Measurements from ENCODE around the gene PDCD2L. TPM values are rescaled to one million over a fixed set of nuclear protein-coding genes. Genes with fewer than 3 reads are reported as not detected.
A peak's percentile ranks its signal among the peaks of the same experiment; 100 is the strongest.

PDCD2L gene
- 10 to 100 TPM; 15.5 to 16.2 TPM for total RNA-seq

- Histone ChIP-seq H3K4me3 (peak within 1 kb of the TSS; percentile 80 to 84), H3K36me3 (no peaks in the 10 kb centered on the region), H3K4me1 (replicated peaks) (no peaks in the 10 kb centered on the region), H3K9me3 (no peaks in the 10 kb centered on the region), H3K27ac (peak within 1 kb of the TSS; percentile 47 to 55), H3K27me3 (replicated peaks; ENCODE audit: insufficient read depth) (no peaks in the 10 kb centered on the region)
- TF ChIP-seq CTCF (IDR thresholded peaks at IDR 0.05) (peak in 1 of 4 experiments; percentile 12), POLR2AphosphoS5 (IDR thresholded peaks at IDR 0.05) (peak; percentile 92), POLR2A (IDR thresholded peaks at IDR 0.05) (no peak)
- 0% methylated on average over 68 of the region's 69 CpGs for WGBS
- intact Hi-C loops (cut with DNase I), result no loop called here
- DNase-seq (ENCODE audit: low spot score), result peak; percentile 89
Measured at GRCh38 chr19:34404109-34404909, at the start of gene PDCD2L. PDCD2L (plus strand) TSS chr19:34404399; CDS start chr19:34404431, 32 bp downstream.

DNA sequence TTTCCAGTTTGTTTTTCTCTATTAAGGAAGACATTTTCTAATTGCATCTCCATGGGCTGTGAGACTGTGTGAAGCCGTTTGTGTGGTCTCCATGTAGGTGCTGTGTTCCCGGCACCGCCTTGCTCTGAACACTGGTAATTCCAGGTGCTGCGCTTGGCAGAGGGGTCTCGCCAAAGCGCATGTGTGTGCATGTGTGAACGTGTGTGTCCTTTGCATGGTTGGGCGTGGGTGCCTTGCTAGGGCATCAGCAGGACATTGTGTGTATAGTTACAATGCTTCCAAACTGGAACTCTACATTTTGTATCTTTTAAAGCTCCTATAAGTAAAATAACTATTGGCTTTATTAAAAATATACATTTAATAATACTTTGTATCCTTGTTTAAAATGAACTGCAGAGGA lies 49.0 kb upstream of the PDCD2L start:
- Histone ChIP-seq H3K27ac (no peak overlapping the region), H3K4me1 (replicated peaks) (peaks cover 4% of the 10 kb centered on the region), H3K27me3 (replicated peaks; ENCODE audit: insufficient read depth) (no peaks in the 10 kb centered on the region), H3K9me3 (no peaks in the 10 kb centered on the region), H3K4me3 (no peak overlapping the region), H3K36me3 (no peaks in the 10 kb centered on the region)
- TF ChIP-seq POLR2A (IDR thresholded peaks at IDR 0.05) (no peak), CTCF (IDR thresholded peaks at IDR 0.05) (no peak), POLR2AphosphoS5 (IDR thresholded peaks at IDR 0.05) (no peak)
- WGBS, result 83% methylated on average over 8 of the region's 8 CpGs
- intact Hi-C loops (cut with DNase I), result no loop called here
- DNase-seq (ENCODE audit: low spot score), result no peak

GRCh38 chr19:34356875-34357274 lies 47.3 kb upstream of the PDCD2L start:
- Histone ChIP-seq H3K4me3 (no peak overlapping the region), H3K27me3 (replicated peaks; ENCODE audit: insufficient read depth) (no peaks in the 10 kb centered on the region), H3K36me3 (no peaks in the 10 kb centered on the region), H3K4me1 (replicated peaks) (peaks cover 4% of the 10 kb centered on the region), H3K9me3 (no peaks in the 10 kb centered on the region), H3K27ac (no peak overlapping the region)
- intact Hi-C loops (cut with DNase I), result no loop called here
- TF ChIP-seq POLR2AphosphoS5 (IDR thresholded peaks at IDR 0.05), result no peak
- no peak for TF ChIP-seq POLR2A (IDR thresholded peaks at IDR 0.05)
- no peak for TF ChIP-seq CTCF (IDR thresholded peaks at IDR 0.05)
- no peak for DNase-seq (ENCODE audit: low spot score)
- 93% methylated on average over 4 of the region's 4 CpGs for WGBS

DNA sequence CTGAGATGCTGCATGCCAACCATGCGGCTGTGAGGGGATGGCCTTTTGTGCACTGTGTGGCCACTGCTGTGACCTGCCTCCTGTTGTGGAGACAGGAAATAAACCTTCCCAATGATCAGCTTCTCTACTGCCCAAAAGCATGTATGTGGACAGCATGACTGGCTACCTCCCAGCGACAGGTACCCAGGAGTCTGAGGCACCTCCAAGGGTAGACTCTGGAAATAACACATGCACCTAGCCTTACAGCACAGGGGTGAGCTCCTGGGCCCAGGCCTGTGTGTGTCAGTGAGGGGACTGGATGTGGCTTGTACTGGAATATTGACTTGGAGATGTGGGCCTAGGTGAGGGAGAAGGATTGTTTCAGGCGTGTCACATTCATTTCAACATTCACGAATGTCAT lies 46.8 kb upstream of the PDCD2L start:
- WGBS, result 99% methylated on average over 4 of the region's 4 CpGs
- intact Hi-C loops (cut with DNase I), result no loop called here
- no peaks in the 10 kb centered on the region for H3K27me3 ChIP-seq (replicated peaks; ENCODE audit: insufficient read depth)
- TF ChIP-seq POLR2AphosphoS5 (IDR thresholded peaks at IDR 0.05) (no peak), CTCF (IDR thresholded peaks at IDR 0.05) (no peak), POLR2A (IDR thresholded peaks at IDR 0.05) (no peak)
- H3K36me3 ChIP-seq, result no peaks in the 10 kb centered on the region
- no peak overlapping the region for H3K27ac ChIP-seq
- no peak for DNase-seq (ENCODE audit: low spot score)
- peaks cover 4% of the 10 kb centered on the region for H3K4me1 ChIP-seq (replicated peaks)
- H3K9me3 ChIP-seq, result no peaks in the 10 kb centered on the region
- no peak overlapping the region for H3K4me3 ChIP-seq
